DND-41 (cell line): ENCODE measurements around the gene TNRC6B.

ENCODE experiments used
- CTCF ChIP-seq: IDR thresholded peaks from 2 replicates; pipeline ENCODE4 v1.5.1; 2012; ENCODE audit warnings: borderline replicate concordance, low read length, moderate library complexity, mild to moderate bottlenecking; ENCODE audit not compliant: poor library complexity, severe bottlenecking; ENCODE audit errors: extremely low read depth
- EZH2 ChIP-seq: IDR thresholded peaks from 3 replicates; pipeline ENCODE4 v1.6.1; 2012; ENCODE audit warnings: borderline replicate concordance, low read depth, mild to moderate bottlenecking, moderate library complexity, low read length, inconsistent platforms; ENCODE audit not compliant: severe bottlenecking

GRCh38 chr22:40334899-40335298 lies 157.2 kb downstream of the TNRC6B start:
- TF ChIP-seq CTCF: no peak
- TF ChIP-seq EZH2: no peak
